Measurements from ENCODE around the gene SMCO2.

The SMCO2 gene

DNA sequence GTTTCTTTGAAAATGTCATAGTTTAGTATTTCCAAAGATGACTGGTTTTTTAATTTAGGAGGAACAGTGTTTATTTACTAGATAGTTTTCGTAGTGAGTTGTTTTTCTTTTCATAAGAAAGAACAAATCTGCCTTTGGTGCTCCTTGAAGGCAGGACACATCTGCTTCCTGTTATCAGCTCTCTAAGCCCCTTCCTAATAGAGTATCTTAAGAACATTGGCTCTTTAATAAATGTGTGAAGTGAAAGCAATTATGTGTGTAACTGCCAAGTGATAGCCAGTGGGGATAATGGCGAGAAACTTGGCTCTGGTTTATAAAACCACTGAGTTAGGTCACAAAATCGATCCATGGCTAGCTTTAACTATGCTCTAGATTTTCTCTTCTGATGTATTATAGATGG is 54.0 kb downstream of the SMCO2 start:
- TF ChIP-seq, protein P1, sequence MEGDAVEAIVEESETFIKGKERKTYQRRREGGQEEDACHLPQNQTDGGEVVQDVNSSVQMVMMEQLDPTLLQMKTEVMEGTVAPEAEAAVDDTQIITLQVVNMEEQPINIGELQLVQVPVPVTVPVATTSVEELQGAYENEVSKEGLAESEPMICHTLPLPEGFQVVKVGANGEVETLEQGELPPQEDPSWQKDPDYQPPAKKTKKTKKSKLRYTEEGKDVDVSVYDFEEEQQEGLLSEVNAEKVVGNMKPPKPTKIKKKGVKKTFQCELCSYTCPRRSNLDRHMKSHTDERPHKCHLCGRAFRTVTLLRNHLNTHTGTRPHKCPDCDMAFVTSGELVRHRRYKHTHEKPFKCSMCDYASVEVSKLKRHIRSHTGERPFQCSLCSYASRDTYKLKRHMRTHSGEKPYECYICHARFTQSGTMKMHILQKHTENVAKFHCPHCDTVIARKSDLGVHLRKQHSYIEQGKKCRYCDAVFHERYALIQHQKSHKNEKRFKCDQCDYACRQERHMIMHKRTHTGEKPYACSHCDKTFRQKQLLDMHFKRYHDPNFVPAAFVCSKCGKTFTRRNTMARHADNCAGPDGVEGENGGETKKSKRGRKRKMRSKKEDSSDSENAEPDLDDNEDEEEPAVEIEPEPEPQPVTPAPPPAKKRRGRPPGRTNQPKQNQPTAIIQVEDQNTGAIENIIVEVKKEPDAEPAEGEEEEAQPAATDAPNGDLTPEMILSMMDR (IDR thresholded peaks at IDR 0.05), result no peak

DNA sequence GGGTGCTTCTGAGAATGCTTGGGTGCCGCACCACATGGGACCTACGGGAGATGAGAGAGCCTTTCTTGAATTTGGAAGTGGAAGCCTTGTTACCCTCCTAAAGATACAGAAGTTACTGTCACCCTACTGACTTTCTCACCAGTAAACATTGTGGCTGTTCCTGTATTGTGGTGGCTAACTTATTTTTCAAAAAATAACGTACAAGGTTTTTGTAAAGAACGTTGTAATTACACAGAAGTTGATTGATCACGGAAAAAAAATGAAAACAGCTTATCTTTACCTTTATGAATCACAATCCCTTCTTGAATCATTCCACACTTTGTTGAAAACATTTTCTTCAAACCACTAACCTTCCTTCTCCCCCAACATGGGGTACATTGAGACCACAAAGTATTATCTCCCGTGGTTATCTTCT is 55.5 kb downstream of the SMCO2 start:
- TF ChIP-seq, protein P1 (IDR thresholded peaks at IDR 0.05), result no peak

DNA sequence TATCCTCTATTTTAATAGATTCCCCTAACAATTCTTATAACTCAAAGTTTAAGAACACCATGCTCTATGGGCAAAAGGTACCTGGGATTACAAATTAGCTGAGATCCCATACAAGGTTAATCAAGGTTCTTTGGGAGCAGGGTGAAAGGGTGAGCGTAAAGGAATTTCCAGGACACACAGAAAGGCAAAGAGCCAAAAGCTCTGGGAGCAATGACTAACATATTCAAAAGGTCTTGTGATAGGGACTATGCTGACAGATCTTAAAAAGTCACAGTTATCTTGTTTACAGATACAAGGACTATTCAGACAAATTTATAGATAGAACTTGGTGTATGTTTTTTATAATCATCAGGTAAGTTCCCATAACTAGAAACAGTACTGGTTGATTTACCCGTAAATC is 58.0 kb downstream of the SMCO2 start:
- TF ChIP-seq, protein P1 (IDR thresholded peaks at IDR 0.05), result no peak

DNA sequence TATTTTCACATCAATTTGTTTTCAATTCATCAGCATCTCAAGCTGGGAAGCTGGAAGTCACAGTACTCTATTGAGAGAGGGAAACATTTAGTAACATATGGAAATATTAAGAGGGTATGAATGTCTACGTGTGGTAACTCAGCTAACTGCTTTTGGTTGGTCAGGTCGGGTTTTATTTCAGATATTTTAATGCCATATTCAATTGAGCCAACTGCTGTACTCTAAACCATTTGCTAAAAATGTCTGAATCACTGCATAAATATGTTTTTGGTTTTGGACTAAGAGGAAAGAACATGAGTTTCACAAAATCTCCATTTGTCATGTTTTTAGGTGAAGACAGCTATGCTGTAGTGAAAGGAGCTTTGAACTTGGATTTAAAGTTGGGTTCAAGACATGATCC is 58.6 kb downstream of the SMCO2 start:
- TF ChIP-seq, protein P1 (IDR thresholded peaks at IDR 0.05), result no peak

DNA sequence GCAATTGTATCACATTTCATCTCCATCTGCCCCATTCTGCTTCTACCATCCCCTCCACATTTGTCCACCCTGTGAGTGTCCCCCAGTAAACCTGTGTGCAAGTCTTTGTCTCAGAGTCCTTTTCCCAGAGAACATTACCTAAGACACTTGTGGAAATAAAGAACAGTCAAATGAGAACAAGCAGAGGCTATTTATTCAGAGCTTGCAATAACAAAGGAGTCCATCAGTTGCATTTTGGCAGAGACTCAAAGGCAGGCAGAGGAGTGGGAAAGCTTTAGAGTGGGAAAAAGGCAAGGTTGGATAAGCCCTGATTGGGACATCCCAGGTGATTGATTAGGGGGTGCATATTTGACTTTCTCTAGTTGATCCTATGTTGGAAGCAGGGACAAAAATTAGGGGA is 59.2 kb downstream of the SMCO2 start:
- TF ChIP-seq, protein P1 (IDR thresholded peaks at IDR 0.05), result no peak

DNA sequence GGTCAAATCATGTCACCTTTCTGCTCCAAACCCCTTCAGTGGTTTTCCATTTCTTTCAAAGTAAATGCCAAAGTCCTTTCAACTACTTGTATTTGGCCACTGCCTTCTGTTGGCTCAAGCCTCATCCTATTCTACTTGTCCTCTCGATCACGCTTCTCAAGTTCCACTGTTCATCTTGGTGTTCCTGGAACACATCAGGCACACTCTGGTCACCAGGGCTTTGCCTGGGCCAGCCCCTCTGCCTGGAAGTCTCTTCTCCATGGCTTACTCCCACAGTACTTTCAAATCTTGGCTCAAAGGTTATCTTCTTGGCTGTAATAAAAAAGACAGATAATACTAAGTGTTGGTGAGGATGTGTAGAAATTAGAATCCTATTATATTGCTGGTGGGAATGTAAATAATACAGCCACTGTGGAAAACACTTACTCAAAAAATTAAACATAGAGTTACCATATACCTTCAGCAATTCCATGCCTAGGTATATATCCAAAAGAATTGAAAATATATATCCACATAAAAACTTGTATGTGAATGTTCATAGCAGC is 60.2 kb downstream of the SMCO2 start:
- TF ChIP-seq, protein P1 (IDR thresholded peaks at IDR 0.05), result no peak

DNA sequence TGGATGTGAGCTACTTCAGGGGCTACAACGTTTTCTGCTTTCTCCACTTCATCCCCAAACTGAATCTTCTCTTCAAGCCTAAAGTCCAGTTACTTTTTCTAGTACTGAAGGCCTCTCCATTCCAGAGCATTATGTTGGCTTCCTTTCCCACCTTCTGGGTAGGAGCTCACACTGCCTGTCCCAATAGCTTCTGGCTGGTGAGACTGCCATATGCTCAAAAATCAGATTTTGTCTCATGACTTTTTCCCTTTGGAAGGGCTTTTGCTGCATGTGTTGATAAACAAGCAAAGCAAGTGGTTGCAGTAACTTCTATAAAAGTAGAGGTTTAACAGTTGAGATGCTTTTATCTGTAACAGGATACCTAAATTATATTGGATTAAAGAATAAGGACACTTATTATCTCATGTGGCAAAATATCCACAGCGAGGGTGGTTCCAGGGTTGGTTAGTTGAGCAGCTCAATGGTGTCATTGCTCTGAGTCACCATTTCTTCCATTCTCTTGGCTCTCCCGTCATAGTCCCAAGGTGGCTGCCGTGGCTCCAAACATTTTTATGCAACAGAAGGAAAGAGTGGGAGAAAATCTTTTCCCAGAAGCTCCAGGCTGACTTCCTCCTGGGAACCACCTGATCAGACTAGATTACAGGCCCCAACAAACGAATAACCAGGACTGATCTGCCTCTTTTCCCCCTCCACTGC is 62.3 kb downstream of the SMCO2 start:
- TF ChIP-seq, protein P1 (IDR thresholded peaks at IDR 0.05), result no peak
